ENCODE measurements around the gene PDE4D.
"Not testable (repeated sequence)": the region's sequence is repeated elsewhere in the genome, so short reads cannot be mapped to it uniquely, and the experiment has no call there.

Gene PDE4D

DNA sequence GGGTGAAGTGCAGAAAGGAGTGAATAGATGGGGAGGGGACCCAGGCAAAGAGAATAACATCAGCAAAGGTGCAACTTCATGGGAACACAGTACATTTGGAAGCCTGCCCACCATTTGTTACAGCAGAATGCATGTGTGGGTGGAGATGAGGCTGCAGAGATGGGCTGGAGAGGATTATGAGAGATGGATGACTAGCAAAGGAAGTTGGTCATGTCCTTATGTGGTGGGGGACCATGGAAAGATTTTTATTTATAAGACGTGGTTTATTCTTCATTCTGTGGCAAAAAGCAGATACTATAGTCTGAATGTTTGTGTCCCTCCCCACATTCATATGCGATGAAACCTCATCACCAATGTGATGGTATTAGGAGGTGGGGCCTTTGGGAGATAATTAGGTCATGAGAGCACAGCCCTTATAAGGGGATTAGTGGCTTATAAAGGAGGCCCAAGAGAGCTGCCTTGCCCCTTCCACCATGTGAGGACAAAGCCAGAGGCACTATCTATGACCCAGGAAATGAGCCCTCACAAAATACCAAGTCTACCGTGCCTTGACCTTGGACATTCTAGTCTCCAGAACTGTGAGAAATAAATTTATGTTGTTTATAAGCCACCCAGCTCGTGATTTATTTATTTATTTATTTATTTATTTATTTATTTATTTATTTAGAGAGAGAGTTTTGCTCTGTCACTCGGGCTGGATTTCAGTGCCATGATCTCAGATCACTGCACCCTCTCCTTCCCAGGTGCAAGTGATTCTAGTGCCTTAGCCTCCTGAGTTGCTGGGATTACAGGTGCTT lies 827.0 kb downstream of the PDE4D start:
- no peak for DNase-seq (ENCODE audit: low spot score)

DNA sequence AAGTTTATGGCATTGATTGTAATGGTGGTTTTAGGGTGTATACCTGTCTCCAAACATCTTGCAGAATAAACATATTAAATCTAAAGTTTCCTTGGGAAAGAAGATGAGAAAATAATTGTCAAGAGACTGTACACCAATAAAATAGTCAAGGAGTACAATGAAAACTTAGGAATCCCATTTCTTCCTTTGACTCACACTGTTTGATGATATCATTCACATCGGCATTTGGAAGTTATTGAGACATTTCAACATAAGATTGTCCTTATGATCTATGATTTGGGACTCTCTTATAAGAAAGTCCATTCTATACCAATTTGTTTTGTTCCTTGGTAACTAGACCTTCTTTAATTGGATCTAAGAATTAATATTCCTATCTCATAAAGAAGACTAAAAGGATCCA lies 828.0 kb downstream of the PDE4D start:
- no peak for DNase-seq (ENCODE audit: low spot score)

DNA sequence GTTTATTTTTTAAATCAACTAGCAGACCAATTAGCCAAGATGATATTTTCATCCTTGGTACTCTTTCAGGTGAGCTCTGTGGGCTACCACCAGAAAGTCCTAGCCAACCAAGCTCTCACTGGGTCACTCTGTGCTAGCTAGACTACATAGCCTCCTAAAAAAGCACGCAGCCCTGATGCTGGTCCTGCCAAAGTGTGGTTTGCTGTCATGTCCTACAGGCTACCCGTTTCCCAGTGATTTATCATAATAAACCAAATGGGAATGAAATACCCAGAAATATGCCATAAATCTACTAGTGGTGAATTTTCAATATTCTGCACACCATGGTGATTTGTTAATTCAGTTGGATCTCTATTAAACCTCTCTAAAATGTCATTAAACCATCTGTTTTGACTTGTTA lies 829.2 kb downstream of the PDE4D start:
- DNase-seq (ENCODE audit: low spot score), result no peak

GRCh38 chr5:59062986-59063683 lies 830.4 kb downstream of the PDE4D start:
- no peak for DNase-seq (ENCODE audit: low spot score)

GRCh38 chr5:59061377-59061776 lies 832.1 kb downstream of the PDE4D start:
- DNase-seq (ENCODE audit: low spot score), result no peak

- DNase-seq (ENCODE audit: low spot score), result no peak
Observed at GRCh38 chr5:59058969-59059687, 834.4 kb downstream of the PDE4D start.

DNA sequence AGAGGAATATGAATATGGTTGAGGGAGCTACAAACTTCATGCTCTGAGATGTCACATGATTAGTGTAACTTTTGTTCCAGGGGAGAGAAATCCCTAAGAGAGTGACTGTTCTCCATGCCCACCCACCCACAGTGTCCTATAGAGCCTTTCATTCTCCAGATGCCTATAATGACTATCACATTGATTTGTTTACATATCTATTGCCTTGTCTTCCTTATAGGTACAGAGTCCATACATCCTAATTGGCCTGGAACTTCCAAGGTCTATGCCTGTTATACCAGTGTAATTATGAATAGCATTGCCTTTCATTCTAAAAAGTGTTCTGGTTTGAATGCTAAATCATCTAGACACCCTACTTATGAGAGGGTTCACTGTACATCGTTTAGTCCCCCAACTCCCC lies 835.3 kb downstream of the PDE4D start:
- DNase-seq (ENCODE audit: low spot score), result no peak

- not testable (repeated sequence) for DNase-seq (ENCODE audit: low spot score)
Observed at GRCh38 chr5:59056599-59056998, 836.9 kb downstream of the PDE4D start.

DNA sequence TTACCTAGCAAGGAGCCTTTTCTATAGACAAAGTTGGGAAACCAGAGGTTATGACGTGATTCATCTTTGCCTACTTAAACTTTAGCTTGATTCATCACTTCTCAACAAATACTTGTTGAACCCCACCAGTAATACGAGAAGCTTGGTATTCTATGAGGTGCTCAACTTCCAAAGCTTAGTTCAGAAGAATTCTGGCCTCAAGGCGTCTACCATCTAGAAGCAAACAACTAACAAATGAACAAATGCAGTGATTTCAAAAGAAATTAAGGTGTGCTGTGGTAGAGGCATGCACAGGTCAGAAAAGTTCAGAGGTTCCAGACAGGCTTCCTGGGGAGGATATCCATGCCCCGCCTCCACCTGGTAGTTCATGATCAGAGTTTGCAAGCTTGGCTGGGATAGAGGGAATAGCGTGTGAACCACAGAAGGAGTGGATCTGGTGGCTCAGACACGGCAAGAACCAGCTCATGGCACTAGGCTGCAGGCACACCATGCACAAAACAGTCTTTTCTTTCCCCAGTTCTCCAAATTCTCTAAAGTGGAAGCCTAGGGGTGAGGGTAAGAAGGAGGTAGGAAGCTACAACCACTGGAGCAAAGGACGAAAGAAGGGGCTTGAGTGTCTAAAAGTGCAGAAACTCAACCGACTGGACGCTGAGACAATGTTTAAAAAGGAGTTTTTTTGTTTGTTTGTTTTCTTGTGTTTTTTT lies 837.6 kb downstream of the PDE4D start:
- no peak for DNase-seq (ENCODE audit: low spot score)

DNA sequence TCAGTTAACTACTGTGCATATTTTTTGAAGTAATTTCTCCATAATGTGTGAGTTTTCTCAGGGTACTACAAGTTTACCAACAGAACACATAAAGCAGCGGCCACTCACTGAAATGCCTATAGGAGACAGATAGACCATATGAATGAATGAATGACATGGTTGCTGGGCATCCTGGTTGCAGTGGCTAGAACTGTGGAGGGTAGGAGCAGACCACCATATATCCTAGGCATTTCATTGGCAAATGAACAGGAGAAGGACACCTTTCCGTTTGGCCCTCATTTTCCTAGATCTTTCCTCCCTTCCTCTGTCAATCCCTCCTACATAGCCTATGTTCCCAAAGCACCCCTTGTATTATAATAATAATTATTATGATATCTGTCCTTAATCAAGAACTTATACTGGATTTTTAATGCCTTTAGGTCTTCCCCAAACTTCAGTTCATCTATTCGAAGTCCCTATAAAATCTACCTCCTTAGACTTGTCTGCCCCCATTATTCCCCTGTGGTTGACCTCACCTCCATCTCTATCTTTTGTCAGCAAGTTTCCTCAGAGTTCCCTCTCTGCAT lies 838.5 kb downstream of the PDE4D start:
- no peak for DNase-seq (ENCODE audit: low spot score)

DNA sequence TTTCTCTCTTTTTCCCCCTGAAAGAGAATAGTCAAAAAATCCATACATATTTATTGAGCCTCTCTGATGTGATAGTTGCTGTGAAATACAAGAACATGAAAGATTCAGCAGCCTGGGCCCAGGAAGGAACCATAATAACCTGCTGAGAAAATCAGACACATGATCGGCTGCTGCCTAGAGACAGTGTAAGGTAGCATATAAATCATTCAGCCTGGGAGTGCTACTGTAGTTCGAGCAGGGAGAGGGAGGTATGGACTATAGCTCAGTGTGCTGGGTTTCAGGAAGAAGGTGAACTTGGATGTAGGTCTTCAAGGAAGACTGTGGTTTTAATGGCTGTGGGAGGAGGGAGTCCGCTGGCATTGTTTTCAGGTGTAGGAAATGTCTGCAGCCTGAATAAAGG lies 841.6 kb downstream of the PDE4D start:
- no peak for DNase-seq (ENCODE audit: low spot score)

- no peak for DNase-seq (ENCODE audit: low spot score)
Observed at GRCh38 chr5:59049095-59049494, 844.4 kb downstream of the PDE4D start.

- no peak for DNase-seq (ENCODE audit: low spot score)
Observed at GRCh38 chr5:59042201-59043055, 851.1 kb downstream of the PDE4D start.

DNA sequence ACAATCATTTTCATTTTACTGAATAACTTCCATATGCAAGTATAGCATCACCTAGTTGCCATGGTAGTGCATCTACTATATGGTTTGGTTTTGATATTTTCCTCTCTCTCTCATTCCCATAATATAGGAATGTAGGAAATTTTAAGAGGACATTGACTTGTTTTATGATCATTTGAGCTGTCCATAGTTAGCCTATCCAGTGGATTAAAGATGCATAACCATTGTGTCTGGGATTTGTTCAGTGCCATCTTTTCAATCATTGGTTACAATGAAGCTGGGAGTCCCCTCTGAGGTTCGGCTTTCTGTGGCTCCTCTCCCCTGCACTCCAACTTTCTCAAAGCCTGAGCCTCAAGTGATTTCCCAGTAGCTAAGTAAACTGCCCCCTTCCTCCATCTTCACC lies 852.2 kb downstream of the PDE4D start:
- DNase-seq (ENCODE audit: low spot score), result no peak

DNA sequence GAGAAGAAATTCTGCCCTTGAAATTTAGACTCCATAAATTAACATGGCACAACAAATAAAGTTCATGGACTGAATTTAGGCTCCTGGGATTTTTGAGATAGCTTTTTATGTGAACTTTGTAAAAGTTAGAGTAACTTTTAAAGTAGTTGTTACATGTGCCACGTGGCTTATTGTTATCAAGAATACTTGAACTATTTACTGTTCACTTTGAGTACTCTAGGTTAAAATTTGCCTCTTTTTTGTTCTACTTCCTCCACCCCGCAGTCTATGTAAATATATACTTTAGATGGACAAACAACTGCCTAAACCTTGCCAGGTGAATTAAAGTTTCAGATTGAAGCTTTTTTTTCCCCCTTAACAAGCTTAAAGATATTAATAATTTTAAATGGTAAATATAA lies 852.7 kb downstream of the PDE4D start:
- no peak for DNase-seq (ENCODE audit: low spot score)

DNA sequence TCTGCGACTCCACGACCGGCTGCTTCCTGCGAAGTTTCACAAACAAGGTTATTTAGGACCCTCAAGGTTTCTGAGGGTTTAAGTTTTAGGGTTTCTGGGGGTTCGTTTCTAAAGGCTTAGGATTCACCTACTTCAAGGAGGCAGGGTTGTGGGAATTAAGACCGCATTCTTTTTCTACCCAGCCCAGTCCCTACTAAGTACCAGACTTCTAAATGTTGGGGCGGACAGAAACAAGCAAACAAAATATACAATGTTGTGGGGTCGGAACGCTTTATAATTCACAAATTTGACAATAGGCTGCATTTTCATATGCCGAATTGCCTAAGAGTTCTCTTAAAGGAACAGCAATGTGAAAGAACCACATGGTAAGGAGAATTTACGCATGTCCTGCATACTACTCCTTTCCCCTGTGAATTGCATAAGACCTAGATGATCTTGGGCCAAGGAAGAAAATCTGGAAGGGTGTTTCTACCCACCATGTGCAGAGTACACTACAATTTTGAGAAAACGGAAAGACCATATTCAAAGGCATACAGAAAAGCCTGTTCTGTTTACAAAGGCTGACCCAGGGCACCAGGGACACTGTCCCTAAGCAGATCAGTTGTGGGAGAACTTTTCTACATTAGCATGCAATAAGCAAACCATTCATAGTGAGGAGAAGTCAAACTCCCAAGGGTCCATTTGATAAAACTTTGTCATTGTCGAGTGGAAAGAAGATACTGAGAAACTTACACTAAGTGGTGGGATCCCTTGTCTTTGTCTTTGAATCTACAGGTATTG lies 853.3 kb downstream of the PDE4D start:
- no peak for DNase-seq (ENCODE audit: low spot score)

GRCh38 chr5:59039296-59040023 lies 854.1 kb downstream of the PDE4D start:
- peak; percentile 90 for DNase-seq (ENCODE audit: low spot score)

- DNase-seq (ENCODE audit: low spot score), result no peak
Observed at GRCh38 chr5:59038798-59039295, 854.7 kb downstream of the PDE4D start.

Data from CD4-positive, alpha-beta T cell treated with Interleukin-2 at 100 ng/mL for 4 hours (primary cell).